ENCODE measurements around the gene FBXW5.

FBXW5 gene

GRCh38 chr9:136961279-136962065, 16.9 kb upstream of the FBXW5 start:
- no peak for DNase-seq

- no peak for DNase-seq
These were observed 16.4 kb upstream of the FBXW5 start for GRCh38 chr9:136960938-136961275.

- DNase-seq = no peak
These were observed 15.8 kb upstream of the FBXW5 start for GRCh38 chr9:136960212-136960937.

- DNase-seq = no peak
These were observed 14.6 kb upstream of the FBXW5 start for GRCh38 chr9:136958898-136959850.

GRCh38 chr9:136958473-136958872, 13.9 kb upstream of the FBXW5 start:
- no peak for DNase-seq

- no peak for DNase-seq
These were observed 13.4 kb upstream of the FBXW5 start for GRCh38 chr9:136957901-136958300.

GRCh38 chr9:136957461-136957860, 12.9 kb upstream of the FBXW5 start:
- DNase-seq = no peak

- no peak for DNase-seq
These were observed 12.1 kb upstream of the FBXW5 start for GRCh38 chr9:136956604-136957003.

GRCh38 chr9:136955943-136956335, 11.4 kb upstream of the FBXW5 start:
- DNase-seq = no peak

GRCh38 chr9:136955202-136955942, 10.8 kb upstream of the FBXW5 start:
- DNase-seq = no peak

- DNase-seq = no peak
These were observed 9.9 kb upstream of the FBXW5 start for GRCh38 chr9:136954270-136955083.

GRCh38 chr9:136953771-136954269, 9.3 kb upstream of the FBXW5 start:
- no peak for DNase-seq

- no peak for DNase-seq
These were observed 8.6 kb upstream of the FBXW5 start for GRCh38 chr9:136952876-136953770.

GRCh38 chr9:136952321-136952850, 7.8 kb upstream of the FBXW5 start:
- DNase-seq = no peak

GRCh38 chr9:136951541-136952320, 7.2 kb upstream of the FBXW5 start, which contains the start of gene LCN12:
Gene LCN12 (plus strand): TSS chr9:136952273. CDS start chr9:136952328, 55 bp downstream.
- DNase-seq = no peak

- DNase-seq = no peak
These were observed 6.2 kb upstream of the FBXW5 start for GRCh38 chr9:136950656-136951276.

GRCh38 chr9:136949817-136950655, 5.5 kb upstream of the FBXW5 start:
- DNase-seq = peak; percentile 67

Data from NCI-H2029 treated with DMSO at 0.1 percent for 48 hours (cell line).